IMR-90 (cell line): Measurements from ENCODE around the gene CTIF. TPM values are rescaled to one million over a fixed set of nuclear protein-coding genes. Genes with fewer than 3 reads are reported as not detected.

ENCODE experiments used
- ATAC-seq: fragments of 200-7000 bp; cut with Tn5 transposase; 2 replicates; pipeline ENCODE4 v1.9.1; 2020; ENCODE audit warnings: low read depth, mild to moderate bottlenecking, moderate library complexity
- BruUV-seq: library from RNA; stranded (reverse); fragments of 400-500 nt; replicated peaks from 2 replicates; lab custom pipeline; 2021; lab: Mats Ljungman, UMichigan
- CTCF ChIA-PET: fragments of 300-600 bp; formaldehyde crosslinking; extraction: SDS; loops from one replicate; lab custom pipeline; 2021; ENCODE audit warnings: antibody characterized with exemption; lab: Yijun Ruan, JAX
- POLR2A ChIA-PET: fragments of 300-600 bp; sonication (Branson Sonifier 250); formaldehyde crosslinking; loops from one replicate; lab custom pipeline; 2022; ENCODE audit warnings: antibody characterized with exemption; ENCODE audit not compliant: unreplicated experiment; lab: Charles Lee
- DNase-seq: peaks from one replicate; pipeline ENCODE4 v3.0.0; 2013
- H2AFZ ChIP-seq: replicated peaks from 2 replicates; pipeline ENCODE3; 2013; ENCODE audit warnings: low read length, mild to moderate bottlenecking; ENCODE audit not compliant: poor library complexity
- H2AK5ac ChIP-seq: 2 replicates; pipeline ENCODE4 v1.6.1; 2013; ENCODE audit warnings: low read depth, low read length, inconsistent platforms
- H2AK9ac ChIP-seq: replicated peaks from 2 replicates; pipeline ENCODE3; 2013; ENCODE audit warnings: mild to moderate bottlenecking, low read depth, low read length, moderate library complexity; ENCODE audit not compliant: poor library complexity
- H2BK120ac ChIP-seq: 2 replicates; pipeline ENCODE4 v1.6.1; 2013; ENCODE audit warnings: low read depth, low read length, inconsistent platforms
- H2BK15ac ChIP-seq: 3 replicates; pipeline ENCODE4 v1.6.1; 2013; ENCODE audit warnings: low read depth, low read length, inconsistent platforms
- H2BK20ac ChIP-seq: 2 replicates; pipeline ENCODE4 v1.6.1; 2013; ENCODE audit warnings: low read depth, mild to moderate bottlenecking, inconsistent platforms, low read length, moderate library complexity
- H2BK5ac ChIP-seq: 2 replicates; pipeline ENCODE4 v1.6.1; 2013; ENCODE audit warnings: mild to moderate bottlenecking, low read depth, low read length, inconsistent platforms; ENCODE audit not compliant: poor library complexity, severe bottlenecking
- H3K14ac ChIP-seq: replicated peaks from 2 replicates; pipeline ENCODE4 v1.6.1; 2013; ENCODE audit warnings: low read depth, low read length, inconsistent platforms
- H3K18ac ChIP-seq: 2 replicates; pipeline ENCODE4 v1.6.1; 2013; ENCODE audit warnings: low read depth, low read length, control low read depth
- H3K23ac ChIP-seq: 2 replicates; pipeline ENCODE4 v1.6.1; 2013; ENCODE audit warnings: low read depth, low read length, inconsistent platforms
- H3K27ac ChIP-seq: 2 replicates; pipeline ENCODE4 v1.5.1; 2013; ENCODE audit warnings: mild to moderate bottlenecking, control low read depth, low read length; ENCODE audit not compliant: insufficient read depth
- H3K27me3 ChIP-seq: 2 replicates; pipeline ENCODE4 v1.6.1; 2013; ENCODE audit warnings: low read length; ENCODE audit not compliant: control insufficient read depth, insufficient read depth
- H3K36me3 ChIP-seq: 2 replicates; pipeline ENCODE4 v1.6.1; 2013; ENCODE audit warnings: low read length, mixed read lengths; ENCODE audit not compliant: control insufficient read depth, insufficient read depth
- H3K4ac ChIP-seq: 2 replicates; pipeline ENCODE4 v1.6.1; 2013; ENCODE audit warnings: low read depth, low read length, inconsistent platforms
- H3K4me1 ChIP-seq: 2 replicates; pipeline ENCODE4 v1.6.1; 2013; ENCODE audit warnings: low read length, mixed read lengths; ENCODE audit not compliant: control insufficient read depth, insufficient read depth
- H3K4me2 ChIP-seq: 2 replicates; pipeline ENCODE4 v1.6.1; 2013; ENCODE audit warnings: low read depth, mild to moderate bottlenecking, control low read depth, low read length, moderate library complexity
- H3K4me3 ChIP-seq: 2 replicates; pipeline ENCODE4 v1.5.1; 2013; ENCODE audit warnings: low read depth, mild to moderate bottlenecking, control low read depth, low read length, moderate library complexity; ENCODE audit not compliant: insufficient read depth
- H3K56ac ChIP-seq: 2 replicates; pipeline ENCODE4 v1.6.1; 2013; ENCODE audit warnings: low read length, inconsistent platforms; ENCODE audit not compliant: insufficient read depth; ENCODE audit errors: extremely low read depth
- H3K79me1 ChIP-seq, 2 experiments: 2 replicates each; pipeline ENCODE4 v1.6.1; 2013; ENCODE audit warnings: low read length in 2 of 2, inconsistent platforms in 1 of 2, low read depth in 1 of 2
- H3K9ac ChIP-seq: 2 replicates; pipeline ENCODE4 v1.6.1; 2013; ENCODE audit warnings: low read depth, low read length, control low read depth
- H3K9me1 ChIP-seq: 2 replicates; pipeline ENCODE4 v1.6.1; 2013; ENCODE audit warnings: low read length, inconsistent platforms; ENCODE audit not compliant: insufficient read depth
- H3K9me3 ChIP-seq: 2 replicates; pipeline ENCODE4 v1.6.1; 2013; ENCODE audit warnings: low read length; ENCODE audit not compliant: control insufficient read depth, insufficient read depth
- H4K20me1 ChIP-seq: 2 replicates; pipeline ENCODE4 v1.6.1; 2013; ENCODE audit warnings: low read length, inconsistent platforms; ENCODE audit not compliant: insufficient read depth
- H4K5ac ChIP-seq: 2 replicates; pipeline ENCODE4 v1.6.1; 2013; ENCODE audit warnings: mild to moderate bottlenecking, low read depth, low read length, control low read depth
- H4K8ac ChIP-seq, 2 experiments: 2 replicates each; pipeline ENCODE4 v1.6.1; 2013; ENCODE audit warnings: low read depth in 2 of 2, low read length in 2 of 2, control low read depth in 1 of 2, inconsistent platforms in 1 of 2
- H4K91ac ChIP-seq: 2 replicates; pipeline ENCODE4 v1.6.1; 2013; ENCODE audit warnings: low read depth, low read length, inconsistent platforms; ENCODE audit not compliant: insufficient read depth
- CEBPB ChIP-seq: IDR thresholded peaks from 2 replicates; pipeline ENCODE4 v1.6.1; 2012; ENCODE audit warnings: low read depth, low read length, improper control_type of control experiment
- CHD1 ChIP-seq: IDR thresholded peaks from 2 replicates; pipeline ENCODE4 v1.6.1; 2012; ENCODE audit warnings: low read depth, low read length, improper control_type of control experiment
- MAZ ChIP-seq: IDR thresholded peaks from 2 replicates; pipeline ENCODE4 v1.6.1; 2012; ENCODE audit warnings: low read depth, mild to moderate bottlenecking, low read length, improper control_type of control experiment, moderate library complexity, borderline replicate concordance
- POLR2A ChIP-seq: IDR thresholded peaks from 2 replicates; pipeline ENCODE4 v1.6.1; 2012; ENCODE audit warnings: mild to moderate bottlenecking, low read depth, low read length
- RCOR1 ChIP-seq: IDR thresholded peaks from 2 replicates; pipeline ENCODE4 v1.6.1; 2012; ENCODE audit warnings: mild to moderate bottlenecking, low read length, improper control_type of control experiment; ENCODE audit not compliant: insufficient replicate concordance
- RFX5 ChIP-seq: IDR thresholded peaks from 2 replicates; pipeline ENCODE4 v1.8.0; 2012; ENCODE audit warnings: low read depth, mild to moderate bottlenecking, low read length, moderate library complexity
- WGBS, 2 experiments: methylation state at CpG; one replicate each; pipeline versions ENCODE4 v1.1.5 to v1.1.7; 2013; ENCODE audit warnings: missing lambda C conversion rate in 2 of 2; ENCODE audit not compliant: insufficient read length in 1 of 2; ENCODE audit errors: extremely low coverage in 2 of 2; 5-methylcytosine and 5-hydroxymethylcytosine counted together
- dilution Hi-C: fragments of 300-500 bp; cut with HindIII; formaldehyde crosslinking; loops from one replicate; pipeline ENCODE4 v1.14.3; 2018; ENCODE audit warnings: low sequenced_read_pairs; ENCODE audit not compliant: unreplicated experiment
- in situ Hi-C: fragments of 300-500 bp; cut with MboI; formaldehyde crosslinking; loops from 3 replicates; pipeline ENCODE4 v1.14.3; 2019; ENCODE audit warnings: low sequenced_read_pairs, inconsistent platforms, mixed read lengths
- intact Hi-C: fragments of 100-400 bp; cut with micrococcal nuclease; formaldehyde crosslinking; loops from 2 replicates; pipeline ENCODE4 v1.10.0; 2022
- polyA plus RNA-seq, 3 experiments: library from polyadenylated mRNA; depleted of rRNA; stranded (reverse); fragments of >200 nt; gene quantifications; 2 replicates each; pipeline ENCODE4 v1.2.3, GENCODE V29; 2012; ENCODE audit warnings: low replicate concordance in 1 of 3
- total RNA-seq: library from RNA; depleted of rRNA; stranded (reverse); fragments of >200 nt; gene quantifications from 2 replicates; pipeline ENCODE4 v1.2.3, GENCODE V29; 2012

The CTIF gene
- total and polyA plus RNA-seq, 2 of the 4 experiments (the other 2 are of a cell fraction) = 25.1 to 57.0 TPM

GRCh38 chr18:48797841-48798255 lies 259.0 kb downstream of the CTIF start:
- Histone ChIP-seq H3K27me3 (no peaks in the 10 kb centered on the region), H3K36me3 (peaks cover 42% of the 10 kb centered on the region), H2AK5ac (no peak overlapping the region), H4K8ac (no peak overlapping the region), H3K9me1 (peaks cover 25% of the 10 kb centered on the region), H2AK9ac (no peak overlapping the region), H3K56ac (no peak overlapping the region), H3K4me1 (peaks cover 12% of the 10 kb centered on the region), H2BK20ac (no peak overlapping the region), H3K18ac (no peak overlapping the region), H2BK5ac (no peak overlapping the region), H3K14ac (no peak overlapping the region), H3K27ac (no peak overlapping the region), H2BK15ac (no peak overlapping the region), H4K91ac (no peak overlapping the region), H3K4me2 (no peak overlapping the region), H3K9me3 (no peaks in the 10 kb centered on the region), H3K23ac (no peak overlapping the region), H2BK120ac (no peak overlapping the region), H2AFZ (no peak overlapping the region), H4K20me1 (peaks cover 21% of the 10 kb centered on the region), H4K5ac (no peak overlapping the region), H3K79me1 (peaks cover 39 to 88% of the 10 kb centered on the region in 2 experiments; a peak in 3 of 4 replicates), H3K9ac (no peak overlapping the region), H3K4ac (no peak overlapping the region), H3K4me3 (no peak overlapping the region)
- DNase-seq = no peak
- TF ChIP-seq CHD1 (no peak), RCOR1 (no peak), RFX5 (no peak), POLR2A (no peak), CEBPB (no peak), MAZ (no peak)
- 72% methylated on average over 2 of the region's 9 CpGs; no CpG with 5 or more reads in 1 of the 2 experiments for WGBS, 2 experiments
- ChIA-PET POLR2A (no interaction called here), CTCF (no interaction called here)
- intact Hi-C loops = no loop called here
- no TSS peak for BruUV-seq
- dilution Hi-C loops = no loop called here
- ATAC-seq = no peak
- in situ Hi-C loops = no loop called here
